ENCODE data around the gene PPM1H.

DNA sequence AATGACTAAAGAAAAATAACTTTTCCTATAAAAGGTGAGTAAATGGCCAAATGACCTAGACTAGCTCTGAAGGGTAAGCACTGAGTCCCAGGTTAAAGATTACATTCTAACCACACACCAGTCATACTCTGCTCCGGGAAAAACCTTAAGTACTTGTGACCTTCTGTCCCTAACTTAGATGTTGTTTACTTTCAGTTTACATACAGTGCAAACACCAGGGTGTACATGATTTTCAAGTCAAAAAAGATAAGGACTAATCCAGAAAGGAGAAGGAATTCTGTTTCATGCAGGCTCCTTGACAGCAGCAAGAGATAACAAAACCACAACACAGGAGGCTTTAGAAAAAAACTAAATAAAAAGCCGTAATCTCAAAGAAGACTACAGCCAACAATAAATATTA is 174.2 kb downstream of the PPM1H start:
- TF ChIP-seq SMC3 (IDR thresholded peaks at IDR 0.05; ENCODE audit: low read depth, low read length) (no peak), JUND (IDR thresholded peaks at IDR 0.05) (no peak), POLR2AphosphoS5 (IDR thresholded peaks at IDR 0.05; ENCODE audit: low read depth, low read length) (no peak)
